Gastroesophageal sphincter (tissue), 3 donors: Measurements from ENCODE around the gene ARID1B.

ENCODE experiments used
- POLR2A ChIP-seq, 2 donors: fragments of 450-650 bp; IDR thresholded peaks; one replicate each; pipeline ENCODE4 v1.6.1; 2017; ENCODE audit warnings: antibody characterized with exemption in 2 of 2, mild to moderate bottlenecking in 2 of 2, moderate library complexity in 1 of 2
- POLR2AphosphoS5 ChIP-seq: sonication (generic); formaldehyde crosslinking; IDR thresholded peaks from one replicate; pipeline ENCODE4 v1.6.1; 2017; ENCODE audit warnings: antibody characterized with exemption
- TF ChIP-seq, protein P1 (sequence below), 4 experiments: fragments of 200-600 bp in 2 of 4; fragments of 450-650 bp in 2 of 4; sonication (generic) in 1 of 4; IDR thresholded peaks; one replicate each; pipeline ENCODE4 v1.5.1; 2017 to 2019; ENCODE audit warnings: antibody characterized with exemption in 4 of 4, mild to moderate bottlenecking in 2 of 4, moderate library complexity in 2 of 4

DNA sequence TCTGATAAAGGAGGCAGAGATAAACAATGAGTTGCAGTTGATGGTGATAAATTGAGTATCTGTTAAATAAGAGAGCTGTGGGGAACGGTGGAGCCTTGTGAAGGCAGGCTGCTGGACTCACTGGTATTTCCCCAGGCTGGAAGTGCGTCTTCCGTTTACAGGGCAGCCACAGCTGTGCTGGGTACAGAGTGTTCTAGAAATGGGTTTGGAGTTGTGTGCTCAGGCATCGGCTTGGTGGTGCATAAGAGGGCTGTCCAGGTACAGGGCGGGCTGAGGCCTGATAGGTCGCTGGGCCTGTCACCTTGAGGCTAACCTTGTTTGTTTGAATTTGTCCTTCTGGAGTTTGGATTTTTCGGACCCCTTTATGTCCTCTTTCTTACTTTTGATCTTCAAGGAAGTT lies 39.3 kb downstream of the ARID1B start:
- TF ChIP-seq, protein P1, sequence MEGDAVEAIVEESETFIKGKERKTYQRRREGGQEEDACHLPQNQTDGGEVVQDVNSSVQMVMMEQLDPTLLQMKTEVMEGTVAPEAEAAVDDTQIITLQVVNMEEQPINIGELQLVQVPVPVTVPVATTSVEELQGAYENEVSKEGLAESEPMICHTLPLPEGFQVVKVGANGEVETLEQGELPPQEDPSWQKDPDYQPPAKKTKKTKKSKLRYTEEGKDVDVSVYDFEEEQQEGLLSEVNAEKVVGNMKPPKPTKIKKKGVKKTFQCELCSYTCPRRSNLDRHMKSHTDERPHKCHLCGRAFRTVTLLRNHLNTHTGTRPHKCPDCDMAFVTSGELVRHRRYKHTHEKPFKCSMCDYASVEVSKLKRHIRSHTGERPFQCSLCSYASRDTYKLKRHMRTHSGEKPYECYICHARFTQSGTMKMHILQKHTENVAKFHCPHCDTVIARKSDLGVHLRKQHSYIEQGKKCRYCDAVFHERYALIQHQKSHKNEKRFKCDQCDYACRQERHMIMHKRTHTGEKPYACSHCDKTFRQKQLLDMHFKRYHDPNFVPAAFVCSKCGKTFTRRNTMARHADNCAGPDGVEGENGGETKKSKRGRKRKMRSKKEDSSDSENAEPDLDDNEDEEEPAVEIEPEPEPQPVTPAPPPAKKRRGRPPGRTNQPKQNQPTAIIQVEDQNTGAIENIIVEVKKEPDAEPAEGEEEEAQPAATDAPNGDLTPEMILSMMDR (IDR thresholded peaks at IDR 0.05): no peak
- TF ChIP-seq POLR2A (IDR thresholded peaks at IDR 0.05) (no peak), POLR2AphosphoS5 (no peak)
